ENCODE data around the gene PRKAG2.
A peak's percentile ranks its signal among the peaks of the same experiment; 100 is the strongest.
"Not testable (repeated sequence)": the region's sequence is repeated elsewhere in the genome, so short reads cannot be mapped to it uniquely, and the experiment has no call there.

Gene PRKAG2

GRCh38 chr7:151918510-151918843 is 41.6 kb upstream of the PRKAG2 start:
- Histone ChIP-seq H3K9me3 (ENCODE audit: control insufficient read depth in 1 of 2, low read length in 2 of 2) (peaks cover 0 to 3% of the 10 kb centered on the region in 2 donors), H3K9ac (ENCODE audit: low read depth in 1 of 2, low read length in 2 of 2) (peak overlapping the region in 1 of 2 donors; percentile 7), H3K4me1 (ENCODE audit: control insufficient read depth in 1 of 2, insufficient read depth in 2 of 2, low read length in 2 of 2) (peaks cover 20 to 22% of the 10 kb centered on the region in 2 donors), H3K27me3 (ENCODE audit: control insufficient read depth in 1 of 2, insufficient read depth in 2 of 2, low read length in 2 of 2) (peaks cover 0 to 3% of the 10 kb centered on the region in 2 donors), H3K36me3 (ENCODE audit: control insufficient read depth in 1 of 2, insufficient read depth in 2 of 2, low read length in 2 of 2) (no peaks in the 10 kb centered on the region), H3K4me3 (ENCODE audit: low read depth in 1 of 2, low read length in 2 of 2) (no peak overlapping the region), H3K27ac (ENCODE audit: low read depth, low read length) (no peak overlapping the region)

- Histone ChIP-seq H3K9ac (ENCODE audit: low read depth in 1 of 2, low read length in 2 of 2) (peak overlapping the region in 1 of 2 donors; percentile 7), H3K4me3 (ENCODE audit: low read depth in 1 of 2, low read length in 2 of 2) (no peak overlapping the region), H3K36me3 (ENCODE audit: control insufficient read depth in 1 of 2, insufficient read depth in 2 of 2, low read length in 2 of 2) (no peaks in the 10 kb centered on the region), H3K4me1 (ENCODE audit: control insufficient read depth in 1 of 2, insufficient read depth in 2 of 2, low read length in 2 of 2) (peaks cover 14 to 17% of the 10 kb centered on the region in 2 donors), H3K27ac (ENCODE audit: low read depth, low read length) (no peak overlapping the region), H3K9me3 (ENCODE audit: control insufficient read depth in 1 of 2, low read length in 2 of 2) (peaks cover 0 to 3% of the 10 kb centered on the region in 2 donors), H3K27me3 (ENCODE audit: control insufficient read depth in 1 of 2, insufficient read depth in 2 of 2, low read length in 2 of 2) (peaks cover 0 to 3% of the 10 kb centered on the region in 2 donors)
Measured at GRCh38 chr7:151917791-151918509, 41.0 kb upstream of the PRKAG2 start.

GRCh38 chr7:151914051-151914450 is 37.1 kb upstream of the PRKAG2 start:
- Histone ChIP-seq H3K9me3 (ENCODE audit: control insufficient read depth in 1 of 2, low read length in 2 of 2) (peaks cover 0 to 3% of the 10 kb centered on the region in 2 donors), H3K27ac (ENCODE audit: low read depth, low read length) (no peak overlapping the region), H3K9ac (ENCODE audit: low read depth in 1 of 2, low read length in 2 of 2) (no peak overlapping the region), H3K27me3 (ENCODE audit: control insufficient read depth in 1 of 2, insufficient read depth in 2 of 2, low read length in 2 of 2) (no peaks in the 10 kb centered on the region), H3K36me3 (ENCODE audit: control insufficient read depth in 1 of 2, insufficient read depth in 2 of 2, low read length in 2 of 2) (no peaks in the 10 kb centered on the region), H3K4me1 (ENCODE audit: control insufficient read depth in 1 of 2, insufficient read depth in 2 of 2, low read length in 2 of 2) (peaks cover 14 to 17% of the 10 kb centered on the region in 2 donors), H3K4me3 (ENCODE audit: low read depth in 1 of 2, low read length in 2 of 2) (no peak overlapping the region)

- H3K27ac ChIP-seq (ENCODE audit: low read depth, low read length); H3K9me3 ChIP-seq (ENCODE audit: control insufficient read depth in 1 of 2, low read length in 2 of 2); H3K4me1 ChIP-seq (ENCODE audit: control insufficient read depth in 1 of 2, insufficient read depth in 2 of 2, low read length in 2 of 2); H3K27me3 ChIP-seq (ENCODE audit: control insufficient read depth in 1 of 2, insufficient read depth in 2 of 2, low read length in 2 of 2); H3K4me3 ChIP-seq (ENCODE audit: low read depth in 1 of 2, low read length in 2 of 2); H3K9ac ChIP-seq (ENCODE audit: low read depth in 1 of 2, low read length in 2 of 2); H3K36me3 ChIP-seq (ENCODE audit: control insufficient read depth in 1 of 2, insufficient read depth in 2 of 2, low read length in 2 of 2): not testable (repeated sequence)
Measured at GRCh38 chr7:151910655-151911054, 33.7 kb upstream of the PRKAG2 start.

GRCh38 chr7:151907115-151907514 is 30.2 kb upstream of the PRKAG2 start:
- not testable (repeated sequence) for H3K9me3 ChIP-seq (ENCODE audit: control insufficient read depth in 1 of 2, low read length in 2 of 2); H3K27ac ChIP-seq (ENCODE audit: low read depth, low read length); H3K4me1 ChIP-seq (ENCODE audit: control insufficient read depth in 1 of 2, insufficient read depth in 2 of 2, low read length in 2 of 2); H3K36me3 ChIP-seq (ENCODE audit: control insufficient read depth in 1 of 2, insufficient read depth in 2 of 2, low read length in 2 of 2); H3K4me3 ChIP-seq (ENCODE audit: low read depth in 1 of 2, low read length in 2 of 2); H3K27me3 ChIP-seq (ENCODE audit: control insufficient read depth in 1 of 2, insufficient read depth in 2 of 2, low read length in 2 of 2); H3K9ac ChIP-seq (ENCODE audit: low read depth in 1 of 2, low read length in 2 of 2)

GRCh38 chr7:151905766-151906165 is 28.9 kb upstream of the PRKAG2 start:
- H3K27ac ChIP-seq (ENCODE audit: low read depth, low read length), result no peak overlapping the region
- peaks cover 0 to 6% of the 10 kb centered on the region in 2 donors for H3K27me3 ChIP-seq (ENCODE audit: control insufficient read depth in 1 of 2, insufficient read depth in 2 of 2, low read length in 2 of 2)
- no peaks in the 10 kb centered on the region for H3K36me3 ChIP-seq (ENCODE audit: control insufficient read depth in 1 of 2, insufficient read depth in 2 of 2, low read length in 2 of 2)
- no peaks in the 10 kb centered on the region for H3K9me3 ChIP-seq (ENCODE audit: control insufficient read depth in 1 of 2, low read length in 2 of 2)
- no peak overlapping the region for H3K4me3 ChIP-seq (ENCODE audit: low read depth in 1 of 2, low read length in 2 of 2)
- no peak overlapping the region for H3K9ac ChIP-seq (ENCODE audit: low read depth in 1 of 2, low read length in 2 of 2)
- H3K4me1 ChIP-seq (ENCODE audit: control insufficient read depth in 1 of 2, insufficient read depth in 2 of 2, low read length in 2 of 2), result no peaks in the 10 kb centered on the region

- H3K4me1 ChIP-seq (ENCODE audit: control insufficient read depth in 1 of 2, insufficient read depth in 2 of 2, low read length in 2 of 2), result no peaks in the 10 kb centered on the region
- no peaks in the 10 kb centered on the region for H3K36me3 ChIP-seq (ENCODE audit: control insufficient read depth in 1 of 2, insufficient read depth in 2 of 2, low read length in 2 of 2)
- H3K9me3 ChIP-seq (ENCODE audit: control insufficient read depth in 1 of 2, low read length in 2 of 2), result no peaks in the 10 kb centered on the region
- H3K4me3 ChIP-seq (ENCODE audit: low read depth in 1 of 2, low read length in 2 of 2), result no peak overlapping the region
- no peak overlapping the region for H3K27ac ChIP-seq (ENCODE audit: low read depth, low read length)
- H3K27me3 ChIP-seq (ENCODE audit: control insufficient read depth in 1 of 2, insufficient read depth in 2 of 2, low read length in 2 of 2), result peaks cover 0 to 6% of the 10 kb centered on the region in 2 donors
- H3K9ac ChIP-seq (ENCODE audit: low read depth in 1 of 2, low read length in 2 of 2), result no peak overlapping the region
Measured at GRCh38 chr7:151905353-151905752, 28.4 kb upstream of the PRKAG2 start.

- no peaks in the 10 kb centered on the region for H3K36me3 ChIP-seq (ENCODE audit: control insufficient read depth in 1 of 2, insufficient read depth in 2 of 2, low read length in 2 of 2)
- no peak overlapping the region for H3K9ac ChIP-seq (ENCODE audit: low read depth in 1 of 2, low read length in 2 of 2)
- peaks cover 0 to 6% of the 10 kb centered on the region in 2 donors for H3K27me3 ChIP-seq (ENCODE audit: control insufficient read depth in 1 of 2, insufficient read depth in 2 of 2, low read length in 2 of 2)
- H3K9me3 ChIP-seq (ENCODE audit: control insufficient read depth in 1 of 2, low read length in 2 of 2), result no peaks in the 10 kb centered on the region
- H3K27ac ChIP-seq (ENCODE audit: low read depth, low read length), result no peak overlapping the region
- no peaks in the 10 kb centered on the region for H3K4me1 ChIP-seq (ENCODE audit: control insufficient read depth in 1 of 2, insufficient read depth in 2 of 2, low read length in 2 of 2)
- H3K4me3 ChIP-seq (ENCODE audit: low read depth in 1 of 2, low read length in 2 of 2), result no peak overlapping the region
Measured at GRCh38 chr7:151904270-151904669, 27.4 kb upstream of the PRKAG2 start.

- H3K27me3 ChIP-seq (ENCODE audit: control insufficient read depth in 1 of 2, insufficient read depth in 2 of 2, low read length in 2 of 2), result peaks cover 0 to 6% of the 10 kb centered on the region in 2 donors
- no peak overlapping the region for H3K9ac ChIP-seq (ENCODE audit: low read depth in 1 of 2, low read length in 2 of 2)
- H3K36me3 ChIP-seq (ENCODE audit: control insufficient read depth in 1 of 2, insufficient read depth in 2 of 2, low read length in 2 of 2), result no peaks in the 10 kb centered on the region
- H3K4me1 ChIP-seq (ENCODE audit: control insufficient read depth in 1 of 2, insufficient read depth in 2 of 2, low read length in 2 of 2), result no peaks in the 10 kb centered on the region
- no peak overlapping the region for H3K4me3 ChIP-seq (ENCODE audit: low read depth in 1 of 2, low read length in 2 of 2)
- H3K27ac ChIP-seq (ENCODE audit: low read depth, low read length), result no peak overlapping the region
- no peaks in the 10 kb centered on the region for H3K9me3 ChIP-seq (ENCODE audit: control insufficient read depth in 1 of 2, low read length in 2 of 2)
Measured at GRCh38 chr7:151903249-151904032, 26.5 kb upstream of the PRKAG2 start.

- peaks cover 0 to 6% of the 10 kb centered on the region in 2 donors for H3K27me3 ChIP-seq (ENCODE audit: control insufficient read depth in 1 of 2, insufficient read depth in 2 of 2, low read length in 2 of 2)
- no peaks in the 10 kb centered on the region for H3K9me3 ChIP-seq (ENCODE audit: control insufficient read depth in 1 of 2, low read length in 2 of 2)
- H3K36me3 ChIP-seq (ENCODE audit: control insufficient read depth in 1 of 2, insufficient read depth in 2 of 2, low read length in 2 of 2), result no peaks in the 10 kb centered on the region
- H3K4me1 ChIP-seq (ENCODE audit: control insufficient read depth in 1 of 2, insufficient read depth in 2 of 2, low read length in 2 of 2), result peaks cover under 1 to 4% of the 10 kb centered on the region in 2 donors
- H3K27ac ChIP-seq (ENCODE audit: low read depth, low read length), result no peak overlapping the region
- H3K9ac ChIP-seq (ENCODE audit: low read depth in 1 of 2, low read length in 2 of 2), result no peak overlapping the region
- no peak overlapping the region for H3K4me3 ChIP-seq (ENCODE audit: low read depth in 1 of 2, low read length in 2 of 2)
Measured at GRCh38 chr7:151902311-151902710, 25.4 kb upstream of the PRKAG2 start.

All from duodenal mucosa (tissue), 2 donors.